Measurements from ENCODE around the gene KCNIP1.

KCNIP1 gene

GRCh38 chr5:170522211-170523141 lies 18.7 kb downstream of the KCNIP1 start:
- Histone ChIP-seq H4K20me1 (ENCODE audit: insufficient read depth, low read length, poor library complexity, severe bottlenecking) (no peaks in the 10 kb centered on the region), H2AFZ (ENCODE audit: low read length) (no peak overlapping the region; the same call in 1 of the 2 replicates), H3K4me2 (ENCODE audit: low read depth, low read length, poor library complexity, severe bottlenecking) (no peak overlapping the region), H3K4me1 (ENCODE audit: insufficient read depth, low read length, poor library complexity, severe bottlenecking) (no peaks in the 10 kb centered on the region), H3K4me3 (ENCODE audit: low read length, poor library complexity, severe bottlenecking) (no peak overlapping the region), H3K36me3 (ENCODE audit: insufficient read depth, low read length) (no peaks in the 10 kb centered on the region), H3K79me2 (ENCODE audit: insufficient read depth, low read length) (no peaks in the 10 kb centered on the region), H3K9ac (ENCODE audit: low read depth, low read length, poor library complexity, severe bottlenecking) (no peak overlapping the region), H3K9me2 (replicated peaks; ENCODE audit: low read depth, low read length) (no peaks in the 10 kb centered on the region), H3F3A (ENCODE audit: low read depth) (no peaks in the 10 kb centered on the region), H3K27me3 (ENCODE audit: insufficient read depth, low read length, poor library complexity, severe bottlenecking) (no peaks in the 10 kb centered on the region), H3K9me3 (ENCODE audit: insufficient read depth, low read depth, low read length) (no peaks in the 10 kb centered on the region)
- TF ChIP-seq EZH2phosphoT487 (IDR thresholded peaks at IDR 0.05; ENCODE audit: borderline replicate concordance) (no peak), CTCF (conservative IDR thresholded peaks at IDR 0.05; ENCODE audit: low read length) (no peak)

GRCh38 chr5:170523142-170523551 lies 19.3 kb downstream of the KCNIP1 start:
- Histone ChIP-seq H3K27me3 (ENCODE audit: insufficient read depth, low read length, poor library complexity, severe bottlenecking) (no peaks in the 10 kb centered on the region), H3K4me2 (ENCODE audit: low read depth, low read length, poor library complexity, severe bottlenecking) (no peak overlapping the region)
- no peak for TF ChIP-seq EZH2phosphoT487 (IDR thresholded peaks at IDR 0.05; ENCODE audit: borderline replicate concordance)
- no peak for TF ChIP-seq CTCF (conservative IDR thresholded peaks at IDR 0.05; ENCODE audit: low read length)

GRCh38 chr5:170523830-170524229 lies 20.0 kb downstream of the KCNIP1 start:
- Histone ChIP-seq H3K79me2 (ENCODE audit: insufficient read depth, low read length) (no peaks in the 10 kb centered on the region), H3F3A (ENCODE audit: low read depth) (no peaks in the 10 kb centered on the region), H3K4me1 (ENCODE audit: insufficient read depth, low read length, poor library complexity, severe bottlenecking) (peaks cover 7% of the 10 kb centered on the region), H3K27me3 (ENCODE audit: insufficient read depth, low read length, poor library complexity, severe bottlenecking) (no peaks in the 10 kb centered on the region), H4K20me1 (ENCODE audit: insufficient read depth, low read length, poor library complexity, severe bottlenecking) (no peaks in the 10 kb centered on the region), H3K9me2 (replicated peaks; ENCODE audit: low read depth, low read length) (no peaks in the 10 kb centered on the region), H3K36me3 (ENCODE audit: insufficient read depth, low read length) (no peaks in the 10 kb centered on the region), H2AFZ (ENCODE audit: low read length) (no peak overlapping the region), H3K4me3 (ENCODE audit: low read length, poor library complexity, severe bottlenecking) (no peak overlapping the region), H3K9me3 (ENCODE audit: insufficient read depth, low read depth, low read length) (no peaks in the 10 kb centered on the region), H3K9ac (ENCODE audit: low read depth, low read length, poor library complexity, severe bottlenecking) (no peak overlapping the region), H3K4me2 (ENCODE audit: low read depth, low read length, poor library complexity, severe bottlenecking) (no peak overlapping the region)
- no peak for TF ChIP-seq EZH2phosphoT487 (IDR thresholded peaks at IDR 0.05; ENCODE audit: borderline replicate concordance)
- TF ChIP-seq CTCF (conservative IDR thresholded peaks at IDR 0.05; ENCODE audit: low read length): no peak

More at GRCh38 chr5:170523142-170523551, 19.3 kb downstream of the KCNIP1 start:
- Histone ChIP-seq H3K9me3 (ENCODE audit: insufficient read depth, low read depth, low read length) (no peaks in the 10 kb centered on the region), H3K4me1 (ENCODE audit: insufficient read depth, low read length, poor library complexity, severe bottlenecking) (peaks cover 1% of the 10 kb centered on the region), H3K9me2 (replicated peaks; ENCODE audit: low read depth, low read length) (no peaks in the 10 kb centered on the region), H2AFZ (ENCODE audit: low read length) (no peak overlapping the region), H3K9ac (ENCODE audit: low read depth, low read length, poor library complexity, severe bottlenecking) (no peak overlapping the region), H3K79me2 (ENCODE audit: insufficient read depth, low read length) (no peaks in the 10 kb centered on the region), H3F3A (ENCODE audit: low read depth) (no peaks in the 10 kb centered on the region), H3K36me3 (ENCODE audit: insufficient read depth, low read length) (no peaks in the 10 kb centered on the region), H4K20me1 (ENCODE audit: insufficient read depth, low read length, poor library complexity, severe bottlenecking) (no peaks in the 10 kb centered on the region), H3K4me3 (ENCODE audit: low read length, poor library complexity, severe bottlenecking) (no peak overlapping the region)

Measured in Loucy (cell line).